HG03064 (cell line): ENCODE results near the gene ROBO1.

Experiments used
- ATAC-seq: cut with Tn5 transposase; IDR thresholded peaks from one replicate; pipeline ENCODE4 v1.9.1; 2021; ENCODE audit warnings: low read depth; ENCODE audit not compliant: unreplicated experiment

Gene ROBO1

DNA sequence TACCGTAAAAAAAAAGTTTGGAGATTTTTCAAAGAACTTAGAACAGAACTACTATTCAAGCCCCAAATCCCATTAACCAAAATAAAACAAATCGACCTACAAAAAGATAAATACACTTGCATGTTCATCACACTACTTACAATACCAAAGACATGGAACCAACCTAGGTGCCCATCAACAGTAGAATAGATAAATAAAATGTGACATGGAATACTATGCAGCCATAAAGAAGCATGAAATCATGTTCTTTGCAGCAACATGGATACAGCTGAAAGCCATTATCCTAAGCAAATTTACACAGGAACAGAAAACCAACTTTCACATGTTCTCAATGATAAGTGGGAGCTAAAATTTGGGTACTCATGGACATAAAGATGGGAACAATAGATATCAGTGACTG is 768.7 kb downstream of the ROBO1 start:
- ATAC-seq = no peak

DNA sequence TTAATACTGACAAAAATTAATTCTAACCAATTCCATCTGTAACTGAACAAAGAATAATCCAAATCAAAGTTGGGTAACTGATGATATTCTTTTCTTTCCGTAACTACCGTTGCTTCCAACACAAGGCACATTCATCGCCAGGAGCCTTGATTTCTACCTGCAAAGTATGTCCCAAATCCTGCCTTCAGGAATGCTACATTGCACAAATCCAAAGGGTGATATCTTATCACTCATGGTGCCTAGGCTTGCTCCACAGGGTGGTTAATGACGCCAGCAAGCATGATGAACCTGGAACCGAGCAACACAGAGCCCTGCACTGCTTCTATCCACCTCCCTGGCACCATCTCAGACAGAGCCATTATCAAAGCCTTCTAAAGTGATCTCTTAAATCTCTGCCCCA is 772.7 kb downstream of the ROBO1 start:
- no peak for ATAC-seq

DNA sequence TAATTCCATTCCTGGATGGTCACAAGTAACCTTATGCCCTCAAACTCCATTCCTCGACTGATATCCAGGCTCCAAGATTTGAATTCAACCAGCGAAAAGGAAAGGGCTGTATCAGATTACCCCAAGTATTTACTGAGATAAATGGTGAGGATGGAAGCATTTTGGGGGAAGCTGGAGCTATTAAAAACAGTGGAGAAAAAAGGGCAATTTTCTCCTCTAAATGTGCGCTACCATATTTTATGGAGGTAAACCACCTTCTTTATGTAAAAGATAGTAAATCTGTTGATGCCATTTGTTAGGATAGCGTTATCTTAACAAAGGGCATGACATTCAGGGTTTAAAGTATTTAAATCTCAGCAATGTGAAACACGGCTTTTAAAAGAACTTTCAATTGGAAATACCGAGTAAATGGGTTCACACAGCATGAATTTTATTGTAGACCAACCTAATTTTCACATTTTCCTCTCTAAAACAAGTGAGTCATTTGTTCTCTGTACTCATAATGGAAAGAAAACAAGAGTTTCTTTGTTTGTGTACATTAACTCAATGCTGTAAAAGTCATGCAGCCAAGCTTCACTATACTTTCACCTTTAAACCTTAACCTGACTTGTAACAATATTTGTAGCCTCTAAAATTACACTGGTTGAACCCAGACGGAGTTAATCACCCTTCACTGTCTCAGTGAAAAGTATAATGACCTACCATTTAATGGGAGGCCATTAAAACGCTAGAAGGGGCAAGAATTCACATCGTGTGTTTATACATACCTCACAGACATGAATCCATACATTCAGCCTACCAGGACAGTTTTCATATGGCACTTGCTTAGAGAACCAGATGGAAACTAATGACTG is 773.4 kb downstream of the ROBO1 start:
- no peak for ATAC-seq

DNA sequence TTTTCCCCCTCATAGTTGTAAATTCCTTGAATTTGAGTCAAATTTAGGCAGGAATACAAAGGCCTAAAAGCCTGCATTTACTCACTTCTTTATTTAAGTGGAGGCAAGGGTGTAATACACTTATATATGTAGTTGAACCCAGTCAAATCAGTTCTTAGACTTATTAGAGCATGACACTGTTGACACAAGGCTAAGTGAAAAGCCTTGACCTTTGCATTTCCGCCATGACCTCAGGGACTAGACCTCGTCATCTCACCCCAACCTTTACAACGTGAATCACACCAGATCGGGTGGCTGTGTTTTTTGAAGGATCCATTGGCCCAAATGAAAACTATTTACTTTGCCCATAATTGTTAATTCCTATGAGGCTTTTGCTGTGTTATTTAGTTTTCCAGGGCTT is 774.4 kb downstream of the ROBO1 start:
- no peak for ATAC-seq

DNA sequence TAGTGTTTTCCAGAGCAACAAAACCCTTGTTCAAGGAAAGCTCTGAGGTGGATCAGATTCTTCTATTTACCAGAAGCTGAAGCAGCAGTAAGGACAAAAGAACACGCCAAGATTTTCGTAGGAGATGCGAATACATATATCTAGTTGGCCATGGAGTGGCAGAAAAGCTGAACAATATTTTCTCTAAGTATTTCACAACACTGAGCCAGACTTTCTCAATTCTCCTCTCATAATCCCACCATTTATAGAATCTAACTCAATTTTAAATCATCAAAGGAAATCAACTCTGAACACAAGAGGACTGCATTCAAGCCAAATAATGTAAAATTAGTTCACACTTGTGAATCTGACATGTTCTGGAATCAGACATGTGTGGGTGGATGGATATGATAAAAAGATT is 775.0 kb downstream of the ROBO1 start:
- no peak for ATAC-seq

DNA sequence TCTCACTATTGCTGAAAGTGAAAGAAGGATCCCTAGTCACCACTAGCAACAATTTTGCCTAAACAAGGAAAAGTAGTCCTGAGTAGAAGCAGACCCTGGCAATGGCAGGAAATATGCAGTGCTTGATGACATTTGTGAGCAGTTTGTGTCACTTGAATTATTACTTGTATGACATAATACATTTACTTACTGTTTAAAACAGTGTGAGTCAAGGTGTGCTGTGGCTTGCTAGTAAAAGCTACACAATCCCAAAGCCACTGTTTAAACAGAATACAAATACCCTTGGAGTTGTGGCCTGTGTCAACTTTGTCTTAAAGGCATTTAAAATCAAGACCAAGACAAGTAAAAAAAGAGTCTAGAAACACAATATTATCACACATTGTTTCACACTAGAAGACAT is 775.4 kb downstream of the ROBO1 start:
- ATAC-seq = no peak

DNA sequence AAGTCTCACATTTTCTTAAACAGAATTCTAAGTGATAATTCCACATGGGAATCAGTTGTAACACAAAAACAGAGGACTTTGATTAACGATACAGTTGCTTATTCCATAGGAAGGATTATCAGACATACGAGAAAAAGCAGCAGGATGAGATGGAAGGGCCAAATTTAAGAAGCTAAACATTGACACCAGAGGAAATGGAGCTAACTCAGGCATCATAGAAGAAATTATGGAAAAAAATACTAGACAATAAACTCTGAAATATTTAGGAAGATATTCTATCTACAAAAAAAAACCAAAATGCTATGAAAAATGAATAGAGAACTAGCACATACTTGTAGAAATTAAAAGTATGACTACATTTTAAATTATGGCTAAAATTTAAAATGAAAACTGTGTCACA is 776.1 kb downstream of the ROBO1 start:
- no peak for ATAC-seq

DNA sequence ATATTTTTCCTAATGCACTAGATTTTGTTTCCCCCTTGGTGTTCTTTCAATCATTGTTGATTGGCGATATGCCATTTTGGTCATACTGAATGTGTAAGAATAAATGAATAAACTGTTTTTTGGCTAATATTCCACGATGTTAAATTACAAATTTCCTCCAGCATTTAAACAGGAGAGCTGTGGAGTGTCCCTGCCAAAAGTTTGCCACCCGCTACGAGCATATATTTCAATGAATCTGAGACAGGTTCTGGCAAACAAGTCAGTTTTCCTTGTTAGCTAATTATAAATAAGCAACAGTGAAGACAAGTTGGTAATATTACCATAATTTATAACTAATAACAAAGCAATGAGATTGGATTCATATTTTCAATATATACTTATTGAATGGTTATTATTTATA is 777.6 kb downstream of the ROBO1 start:
- no peak for ATAC-seq

DNA sequence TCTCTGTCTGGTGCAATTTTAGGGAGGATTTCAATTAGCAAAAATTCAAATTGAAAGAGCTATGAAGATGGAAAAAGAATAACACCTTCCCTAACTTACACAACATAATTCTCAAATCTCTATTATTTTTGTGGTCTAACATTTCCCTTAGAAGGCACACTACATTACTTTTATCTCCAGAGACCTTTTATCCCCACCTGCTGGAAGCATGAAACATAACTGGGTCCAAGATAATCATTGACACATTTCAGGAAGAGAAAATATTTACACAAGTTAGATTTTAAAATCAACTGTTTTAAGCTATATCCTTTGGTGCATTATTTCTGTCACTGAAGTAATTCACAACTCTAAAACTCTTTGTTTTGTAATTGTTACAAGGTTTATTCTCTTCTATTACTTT is 779.5 kb downstream of the ROBO1 start:
- ATAC-seq = no peak

DNA sequence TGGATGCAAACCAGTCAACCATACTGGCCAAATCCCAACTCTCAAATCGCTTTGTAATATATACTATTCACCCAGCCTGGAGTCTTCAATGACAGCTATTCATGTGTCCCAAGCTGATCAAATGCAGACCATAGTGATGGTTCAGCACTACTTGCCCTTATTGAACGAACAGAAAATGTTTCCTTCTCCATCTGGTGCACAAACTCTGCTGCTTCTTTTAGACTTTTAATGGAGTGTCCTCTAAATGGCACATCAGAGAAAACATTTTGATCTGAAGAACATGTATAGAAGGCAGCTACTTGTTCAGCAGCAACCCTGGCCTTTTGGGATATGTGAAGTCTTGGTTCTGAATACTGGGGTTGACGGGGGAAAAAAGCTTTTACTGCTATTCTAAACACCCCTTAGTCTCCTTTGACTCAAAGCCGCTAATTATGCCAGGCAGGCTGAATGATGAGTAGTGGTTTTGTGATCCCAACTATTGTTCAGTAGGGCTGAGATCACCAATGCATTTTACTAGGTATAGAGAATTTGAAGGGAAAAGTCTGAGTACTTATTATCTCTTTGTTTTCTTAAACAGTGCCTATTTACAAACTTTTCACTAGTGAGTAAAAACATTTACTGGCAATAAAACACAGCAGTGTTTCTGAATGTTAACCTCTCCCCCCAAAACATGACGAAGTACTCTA is 781.2 kb downstream of the ROBO1 start:
- no peak for ATAC-seq

DNA sequence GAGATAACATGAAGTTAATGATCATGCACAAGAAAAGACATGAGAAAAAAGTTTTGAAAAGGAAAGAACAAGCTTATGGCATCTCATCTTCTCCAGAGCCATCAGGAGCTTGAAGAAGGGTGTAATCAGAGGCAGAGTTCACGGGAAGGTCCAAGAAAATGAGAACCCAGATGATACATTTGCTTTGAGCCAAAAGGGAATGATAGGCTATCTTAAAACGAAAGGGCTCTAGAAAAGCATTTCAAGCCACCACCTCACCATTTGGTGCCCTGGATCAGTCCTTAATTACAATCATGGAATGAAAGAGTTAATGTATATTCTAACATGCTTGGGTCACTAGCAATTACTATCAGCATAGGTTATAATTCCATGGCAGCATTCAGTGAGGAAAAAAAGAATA is 781.8 kb downstream of the ROBO1 start:
- ATAC-seq = no peak

DNA sequence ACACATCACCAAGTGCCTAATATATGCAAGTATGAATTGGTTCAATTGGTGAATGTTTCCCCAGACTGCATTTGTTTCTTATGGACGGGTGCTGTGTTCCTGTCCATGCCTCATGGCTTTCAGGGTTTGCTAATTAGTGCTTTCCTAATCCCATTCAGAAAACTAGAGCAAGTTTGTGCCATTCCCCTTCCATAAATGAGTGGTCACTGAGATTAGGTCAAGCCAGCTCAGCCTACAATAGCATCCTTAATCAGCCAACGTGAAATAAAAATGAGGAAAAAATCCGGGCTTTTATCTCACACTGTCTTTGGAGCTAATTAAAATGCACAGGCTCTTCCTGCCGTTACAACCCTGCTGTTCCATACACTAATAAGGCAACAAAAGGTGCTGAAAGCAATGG is 788.8 kb downstream of the ROBO1 start:
- ATAC-seq = no peak

DNA sequence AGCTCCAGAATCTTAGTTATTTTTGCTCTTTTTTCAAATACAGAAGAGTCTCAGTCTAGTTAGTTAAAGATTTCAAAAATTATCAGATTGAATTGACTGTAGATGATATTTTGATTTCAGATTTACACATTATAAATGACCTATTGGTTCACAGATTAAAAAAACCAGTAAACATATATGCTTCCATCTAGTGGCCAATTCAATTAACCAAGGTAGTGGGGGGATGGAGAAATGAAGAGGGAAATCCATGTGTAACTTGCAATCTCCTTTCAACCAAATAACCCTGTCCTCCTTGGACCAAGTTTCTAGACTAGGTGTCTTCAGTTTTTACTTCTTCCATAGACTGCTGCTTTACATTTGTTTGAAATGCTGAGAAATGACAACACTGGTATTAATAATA is 789.8 kb downstream of the ROBO1 start:
- no peak for ATAC-seq

DNA sequence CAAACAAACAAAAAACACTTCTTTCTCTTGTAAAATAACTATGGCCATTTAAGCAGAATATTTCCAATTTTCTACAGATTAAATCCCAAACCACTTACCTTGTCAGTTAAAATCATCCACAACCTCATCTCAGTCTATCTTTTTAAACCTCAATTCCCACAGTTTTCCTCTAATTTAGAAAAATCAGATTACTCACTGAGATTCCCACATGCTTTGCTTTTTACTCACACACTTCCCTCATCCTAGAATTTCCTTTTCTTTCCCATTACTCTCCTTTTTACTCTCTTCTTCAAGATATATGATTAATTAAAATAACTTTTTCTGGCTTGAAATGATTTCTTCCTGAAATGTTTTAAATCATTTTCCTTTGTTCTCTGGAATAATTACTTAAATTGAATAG is 790.7 kb downstream of the ROBO1 start:
- ATAC-seq = no peak

DNA sequence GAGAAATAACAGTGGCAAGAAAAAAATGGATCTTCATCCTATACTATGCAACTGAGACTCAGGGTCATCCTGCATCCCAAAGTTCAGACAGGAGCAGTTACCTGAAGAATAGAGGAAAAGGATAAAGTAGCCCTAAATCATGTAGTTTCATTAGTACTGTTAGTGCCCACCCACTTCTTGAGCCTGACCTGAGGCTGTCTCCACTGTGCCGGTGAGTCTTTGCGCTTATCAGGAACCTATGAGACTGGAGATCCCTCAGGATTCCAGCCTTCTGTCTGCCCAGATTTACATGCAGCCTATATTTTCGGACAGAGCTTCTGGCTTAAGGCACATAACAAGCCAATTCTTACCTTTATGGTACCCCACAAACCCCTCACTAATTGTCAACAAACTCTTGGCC is 791.6 kb downstream of the ROBO1 start:
- no peak for ATAC-seq

DNA sequence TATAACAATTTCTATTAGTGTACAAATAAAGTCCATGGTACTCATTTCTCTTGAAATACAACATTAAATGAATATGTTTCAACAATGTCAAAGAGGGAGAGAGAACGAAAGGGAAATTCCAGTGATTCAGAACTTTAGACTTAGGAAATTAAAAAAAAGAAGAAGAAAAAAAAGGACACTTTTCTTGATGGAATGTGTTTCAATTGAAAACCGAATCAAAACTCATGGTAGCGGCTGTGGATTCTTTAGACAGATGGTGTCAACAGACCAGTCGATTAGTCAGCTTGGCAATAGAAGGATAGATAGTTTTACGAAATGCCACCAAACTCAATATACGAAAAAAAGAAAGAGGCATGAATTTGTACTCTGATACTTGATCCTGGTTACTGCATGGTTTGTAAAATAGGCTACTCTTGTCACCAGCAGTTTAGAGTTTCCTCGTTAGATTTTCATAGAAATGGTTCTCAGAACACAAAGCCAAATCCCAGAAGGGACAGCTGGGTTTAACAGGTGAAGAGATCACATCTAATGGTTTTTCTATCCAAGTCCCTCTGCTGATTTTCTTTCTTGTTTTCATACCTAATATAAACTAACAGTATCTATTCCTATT is 793.5 kb downstream of the ROBO1 start:
- ATAC-seq = no peak

DNA sequence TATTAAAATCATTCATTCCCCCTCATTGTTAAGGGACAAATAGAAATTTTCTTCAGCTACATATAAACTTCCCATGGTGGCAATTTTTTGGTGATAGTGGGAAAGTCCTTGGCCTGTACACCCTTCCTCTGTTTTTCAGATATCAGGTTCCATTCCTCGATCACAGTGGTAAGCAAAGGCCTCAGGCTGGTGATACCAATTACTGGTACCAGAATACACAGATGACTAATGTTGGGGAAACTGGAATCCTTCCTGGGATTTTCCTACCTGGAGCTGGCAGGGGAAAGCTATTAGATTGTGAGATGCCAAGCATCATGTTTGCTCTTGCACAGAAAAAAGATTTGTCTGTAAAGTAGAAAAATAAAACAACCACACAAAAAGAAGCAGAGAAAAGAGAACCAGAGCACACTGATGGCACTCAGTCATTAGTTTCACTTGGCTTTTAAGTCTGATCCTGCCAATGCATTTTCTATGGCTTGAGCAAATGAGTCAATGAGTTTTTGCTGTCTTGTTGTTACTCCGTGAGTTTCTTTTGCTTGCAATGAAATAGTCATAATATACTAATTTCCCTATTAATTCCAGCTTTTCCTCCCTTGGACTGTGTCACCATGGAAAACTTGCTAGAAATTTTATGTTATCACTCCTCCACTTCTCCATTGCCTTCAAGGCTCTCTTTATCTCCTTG is 795.0 kb downstream of the ROBO1 start:
- ATAC-seq = no peak

DNA sequence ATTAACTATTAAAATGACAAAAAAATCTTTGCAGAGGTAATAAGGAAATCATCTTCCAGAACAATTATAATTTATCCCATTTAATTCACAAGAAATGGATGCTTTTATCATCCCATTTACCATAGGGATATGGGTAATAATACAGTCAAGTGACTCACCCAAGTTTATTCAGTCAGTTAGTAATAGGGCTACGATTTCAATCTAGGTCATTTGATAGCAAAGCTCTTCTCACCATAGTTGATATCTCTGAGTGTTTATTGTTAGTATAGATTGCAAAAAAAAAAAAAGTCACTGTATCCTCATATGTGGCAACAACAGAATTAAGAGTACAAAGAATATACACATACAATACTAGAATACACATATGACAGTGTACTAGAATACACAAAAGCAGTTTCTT is 797.1 kb downstream of the ROBO1 start:
- no peak for ATAC-seq

DNA sequence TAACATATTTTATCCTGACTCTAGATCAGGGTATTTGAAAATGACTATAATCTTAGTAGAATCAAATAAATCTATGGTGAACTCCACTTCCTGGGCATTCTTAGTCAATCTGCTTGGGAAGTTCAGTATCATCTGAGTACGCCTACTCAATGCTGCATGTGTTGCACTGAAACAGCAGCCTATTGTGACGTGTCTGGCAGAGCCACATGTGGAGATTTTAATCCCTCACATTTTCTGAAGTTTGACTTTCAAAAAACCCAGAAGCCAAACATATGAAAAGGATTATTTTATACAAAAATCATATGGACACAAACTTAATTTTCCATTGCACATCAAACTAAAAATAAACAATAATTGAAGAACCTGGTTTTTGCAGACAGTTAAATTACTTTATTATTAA is 798.3 kb downstream of the ROBO1 start:
- no peak for ATAC-seq

DNA sequence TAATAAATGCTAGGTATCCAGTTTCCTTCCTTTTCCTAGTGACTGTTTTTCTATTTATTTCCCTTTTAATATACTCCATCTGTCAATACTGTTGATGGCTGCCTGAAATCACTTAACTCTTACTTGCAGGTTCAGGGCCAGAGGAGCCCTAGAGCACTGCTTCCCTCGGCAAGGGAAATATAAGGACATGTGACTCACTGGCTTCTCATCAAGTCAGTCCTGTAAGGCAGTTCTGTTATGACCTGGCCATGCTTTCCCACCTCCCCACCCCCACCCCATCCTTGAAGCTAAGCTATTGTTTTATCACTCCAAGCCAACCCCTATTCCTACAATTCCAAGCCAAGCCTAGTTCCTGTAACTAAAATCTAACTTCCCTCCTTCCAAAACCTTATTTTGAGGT is 800.7 kb downstream of the ROBO1 start:
- ATAC-seq = no peak

DNA sequence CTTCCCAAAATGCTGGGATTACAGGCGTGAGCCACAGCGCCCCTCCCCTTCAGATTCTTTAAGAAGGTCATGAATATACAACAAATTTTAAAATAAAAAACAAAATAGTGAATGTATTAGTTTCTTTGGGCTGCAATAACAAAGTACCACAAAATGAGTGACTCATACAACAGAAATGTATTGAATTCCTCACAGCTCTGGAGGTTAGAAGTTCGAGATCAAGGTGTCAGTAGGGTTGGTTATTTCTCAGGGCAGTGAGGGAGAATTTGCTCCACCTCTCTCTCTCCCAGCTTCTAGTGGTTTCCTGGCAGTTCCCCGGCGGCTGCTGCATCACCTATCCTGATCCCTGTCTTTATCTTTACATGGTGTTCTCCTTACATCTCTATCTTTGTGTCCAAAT is 804.0 kb downstream of the ROBO1 start:
- ATAC-seq = no peak
